Thyroid gland (tissue), 4 donors: ENCODE results near the gene VPS45.

ENCODE experiments used
- POLR2A ChIP-seq, 2 donors: fragments of 450-650 bp; IDR thresholded peaks; one replicate each; pipeline ENCODE4 v1.6.1; 2017; ENCODE audit warnings: antibody characterized with exemption in 2 of 2, mild to moderate bottlenecking in 2 of 2, moderate library complexity in 1 of 2
- TF ChIP-seq, protein P1 (sequence below), 6 experiments: fragments of 200-600 bp in 3 of 6; fragments of 450-650 bp in 3 of 6; sonication (generic) in 3 of 6; IDR thresholded peaks; one replicate each; pipeline ENCODE4 v1.5.1; 2016 to 2019; ENCODE audit warnings: antibody characterized with exemption in 6 of 6, mild to moderate bottlenecking in 2 of 6, inconsistent platforms in 1 of 6, moderate library complexity in 1 of 6

- TF ChIP-seq, protein P1, sequence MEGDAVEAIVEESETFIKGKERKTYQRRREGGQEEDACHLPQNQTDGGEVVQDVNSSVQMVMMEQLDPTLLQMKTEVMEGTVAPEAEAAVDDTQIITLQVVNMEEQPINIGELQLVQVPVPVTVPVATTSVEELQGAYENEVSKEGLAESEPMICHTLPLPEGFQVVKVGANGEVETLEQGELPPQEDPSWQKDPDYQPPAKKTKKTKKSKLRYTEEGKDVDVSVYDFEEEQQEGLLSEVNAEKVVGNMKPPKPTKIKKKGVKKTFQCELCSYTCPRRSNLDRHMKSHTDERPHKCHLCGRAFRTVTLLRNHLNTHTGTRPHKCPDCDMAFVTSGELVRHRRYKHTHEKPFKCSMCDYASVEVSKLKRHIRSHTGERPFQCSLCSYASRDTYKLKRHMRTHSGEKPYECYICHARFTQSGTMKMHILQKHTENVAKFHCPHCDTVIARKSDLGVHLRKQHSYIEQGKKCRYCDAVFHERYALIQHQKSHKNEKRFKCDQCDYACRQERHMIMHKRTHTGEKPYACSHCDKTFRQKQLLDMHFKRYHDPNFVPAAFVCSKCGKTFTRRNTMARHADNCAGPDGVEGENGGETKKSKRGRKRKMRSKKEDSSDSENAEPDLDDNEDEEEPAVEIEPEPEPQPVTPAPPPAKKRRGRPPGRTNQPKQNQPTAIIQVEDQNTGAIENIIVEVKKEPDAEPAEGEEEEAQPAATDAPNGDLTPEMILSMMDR (IDR thresholded peaks at IDR 0.05), result peak in 3 of 6 experiments; percentile 21 to 29 (median 26)
- TF ChIP-seq POLR2A (IDR thresholded peaks at IDR 0.05), result no peak
Measured at GRCh38 chr1:150072959-150073358, 5.4 kb downstream of the VPS45 start.
